ENCODE results near the gene MYH16.
"Not testable (repeated sequence)": the region's sequence is repeated elsewhere in the genome, so short reads cannot be mapped to it uniquely, and the experiment has no call there.

- not testable (repeated sequence) for TF ChIP-seq CTCF, POLR2A (IDR thresholded peaks at IDR 0.05)
These were observed 48.3 kb upstream of the MYH16 start for GRCh38 chr7:99224263-99224898.

Data from testis (tissue), 2 donors.